GM18508 (cell line): ENCODE data around the gene TRPC4AP.
A peak's percentile ranks its signal among the peaks of the same experiment; 100 is the strongest.

Source experiments
- ATAC-seq: cut with Tn5 transposase; IDR thresholded peaks from one replicate; pipeline ENCODE4 v1.9.1; 2021; ENCODE audit warnings: moderate number of reproducible peaks; ENCODE audit not compliant: insufficient read depth, unreplicated experiment

Gene TRPC4AP

GRCh38 chr20:34976286-34976685, 116.3 kb downstream of the TRPC4AP start:
- no peak for ATAC-seq

- no peak for ATAC-seq
Observed at GRCh38 chr20:34974246-34974645, 118.4 kb downstream of the TRPC4AP start.

- no peak for ATAC-seq
Observed at GRCh38 chr20:34971561-34972235, 120.9 kb downstream of the TRPC4AP start.

GRCh38 chr20:34970846-34971560, 121.6 kb downstream of the TRPC4AP start:
- ATAC-seq, result no peak

- ATAC-seq, result no peak
Observed at GRCh38 chr20:34970193-34970840, 122.3 kb downstream of the TRPC4AP start.

GRCh38 chr20:34968042-34968775, 124.4 kb downstream of the TRPC4AP start:
- no peak for ATAC-seq

GRCh38 chr20:34967421-34967820, 125.2 kb downstream of the TRPC4AP start:
- no peak for ATAC-seq

- ATAC-seq, result no peak
Observed at GRCh38 chr20:34965051-34965450, 127.6 kb downstream of the TRPC4AP start.

- ATAC-seq, result no peak
Observed at GRCh38 chr20:34964486-34964885, 128.1 kb downstream of the TRPC4AP start.

GRCh38 chr20:34956751-34957472, 135.7 kb downstream of the TRPC4AP start:
- no peak for ATAC-seq

- ATAC-seq, result no peak
Observed at GRCh38 chr20:34956041-34956458, 136.6 kb downstream of the TRPC4AP start.

- ATAC-seq, result peak; percentile 48
Observed at GRCh38 chr20:34955231-34956040, 137.2 kb downstream of the TRPC4AP start, which contains the start of the genes GSS and MYH7B. GSS (minus strand) TSS chr20:34955806; CDS start chr20:34951852, 3,954 bp downstream. MYH7B (plus strand) TSS chr20:34955868; CDS start chr20:34978006, 22,138 bp downstream.

GRCh38 chr20:34954904-34955230, 137.7 kb downstream of the TRPC4AP start:
- no peak for ATAC-seq

GRCh38 chr20:34953960-34954359, 138.6 kb downstream of the TRPC4AP start:
- no peak for ATAC-seq

- ATAC-seq, result no peak
Observed at GRCh38 chr20:34952671-34953070, 139.9 kb downstream of the TRPC4AP start.
